Measurements from ENCODE around the gene FGFR2.

FGFR2 gene

DNA sequence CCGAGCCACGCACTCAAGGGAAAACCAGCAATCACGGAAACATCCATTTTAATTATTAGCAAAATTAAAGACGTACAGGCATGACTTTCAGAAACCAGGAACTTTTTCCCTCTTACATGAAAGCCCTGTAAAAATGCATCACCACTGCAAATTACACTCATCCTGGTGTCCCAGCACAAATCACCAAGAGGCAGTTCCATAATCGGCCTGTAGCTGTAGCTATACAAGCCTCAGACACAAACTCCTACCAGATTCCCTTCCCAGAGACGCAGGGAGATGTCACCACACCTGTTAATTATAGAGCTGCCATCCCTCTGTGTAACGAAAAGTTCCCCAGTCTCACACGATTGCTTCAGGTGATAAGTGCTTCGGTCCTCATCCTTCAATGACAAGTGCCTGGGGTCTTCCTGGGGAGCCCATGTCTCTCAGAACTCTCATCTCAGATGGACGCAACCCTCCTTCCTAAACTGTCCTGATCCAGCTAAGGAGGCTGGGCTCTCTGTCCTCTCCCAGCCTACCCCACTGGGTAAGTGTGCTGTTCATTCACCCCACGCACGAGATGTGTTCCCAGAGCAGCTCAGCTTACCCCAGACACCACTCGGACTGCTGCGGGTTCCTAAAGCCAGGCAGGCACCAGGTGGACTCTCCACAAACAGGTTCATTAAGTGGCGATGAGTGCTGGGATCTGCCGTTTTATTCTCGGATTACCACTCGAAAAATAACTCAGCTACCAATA, 5.9 kb downstream of the FGFR2 start:
- in situ Hi-C loops (cut with MboI; ENCODE audit: low sequenced_read_pairs): no loop called here

DNA sequence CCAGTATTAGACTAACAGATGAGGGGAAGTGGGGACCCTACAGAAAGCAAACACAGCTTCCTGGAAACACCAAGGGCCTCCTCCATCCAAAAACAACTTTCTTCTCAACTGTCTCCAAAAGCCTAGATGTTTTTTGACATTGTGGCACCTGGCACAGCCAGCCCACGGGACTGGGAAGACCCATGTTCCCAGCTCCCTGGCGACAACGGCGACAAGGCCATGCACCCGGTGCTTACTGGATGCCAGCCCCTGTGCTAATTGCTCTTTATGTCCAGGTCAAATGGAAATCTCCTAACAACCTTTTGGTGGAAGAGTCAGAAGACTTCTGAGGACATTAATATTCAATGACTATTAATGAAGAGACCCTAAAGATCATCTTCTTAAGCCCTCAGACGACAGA, 7.1 kb downstream of the FGFR2 start:
- in situ Hi-C loops (cut with MboI; ENCODE audit: low sequenced_read_pairs): no loop called here

DNA sequence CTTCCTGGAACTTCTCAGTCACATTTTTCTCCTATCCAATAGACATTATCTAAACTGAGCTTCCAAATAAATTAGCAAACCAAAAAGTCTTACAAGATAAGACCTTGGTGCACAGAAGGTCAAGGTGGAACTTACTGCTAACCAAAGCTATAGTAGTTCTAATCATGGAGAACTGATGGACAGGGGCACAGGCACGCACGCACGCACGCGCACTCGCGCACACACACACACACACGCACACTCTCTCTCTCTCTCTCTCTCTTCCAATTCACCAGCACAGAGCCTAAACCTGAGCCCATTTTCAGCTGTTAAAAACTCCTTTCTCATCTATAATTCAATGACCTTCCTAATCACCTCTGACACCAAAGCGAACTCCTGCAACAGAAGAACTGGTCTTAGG, 7.5 kb downstream of the FGFR2 start:
- in situ Hi-C loops (cut with MboI; ENCODE audit: low sequenced_read_pairs): no loop called here

DNA sequence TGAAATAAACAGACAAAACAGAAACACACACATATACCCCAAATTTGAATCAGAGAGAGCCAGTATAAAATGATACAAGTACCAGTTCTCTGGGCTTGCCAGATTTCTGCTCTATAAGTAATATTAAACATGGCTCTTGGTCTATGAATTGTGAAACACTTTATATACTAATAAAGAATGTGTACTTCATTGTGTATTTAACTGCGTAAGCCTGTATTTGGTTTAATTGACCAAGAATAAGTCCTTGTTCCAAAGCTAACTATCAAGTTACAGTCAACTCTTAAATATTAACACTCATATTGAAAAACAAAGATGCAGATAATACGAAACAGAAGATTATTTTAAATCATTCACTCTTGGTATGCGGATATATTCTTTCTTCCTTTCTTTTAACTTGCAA, 8.7 kb downstream of the FGFR2 start:
- in situ Hi-C loops (cut with MboI; ENCODE audit: low sequenced_read_pairs): no loop called here

DNA sequence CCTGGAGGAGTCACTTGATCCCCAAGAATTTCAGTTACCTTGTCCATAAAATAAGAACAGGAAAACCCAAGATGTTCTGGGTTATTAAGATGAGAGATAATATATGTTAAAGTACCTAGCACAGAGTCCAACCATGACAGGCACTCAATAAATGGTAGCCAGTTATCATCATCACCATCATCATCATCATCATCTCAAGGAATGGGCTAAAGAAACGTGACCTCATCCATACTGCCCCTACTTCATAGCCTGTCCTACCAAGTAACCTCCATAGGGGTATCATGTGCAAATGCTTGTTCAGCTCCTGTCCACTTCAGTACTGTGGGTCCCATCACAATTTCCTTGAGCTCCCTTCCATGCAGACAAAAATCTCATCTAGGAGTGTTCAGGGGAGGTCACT, 14.4 kb downstream of the FGFR2 start:
- in situ Hi-C loops (cut with MboI; ENCODE audit: low sequenced_read_pairs): no loop called here

DNA sequence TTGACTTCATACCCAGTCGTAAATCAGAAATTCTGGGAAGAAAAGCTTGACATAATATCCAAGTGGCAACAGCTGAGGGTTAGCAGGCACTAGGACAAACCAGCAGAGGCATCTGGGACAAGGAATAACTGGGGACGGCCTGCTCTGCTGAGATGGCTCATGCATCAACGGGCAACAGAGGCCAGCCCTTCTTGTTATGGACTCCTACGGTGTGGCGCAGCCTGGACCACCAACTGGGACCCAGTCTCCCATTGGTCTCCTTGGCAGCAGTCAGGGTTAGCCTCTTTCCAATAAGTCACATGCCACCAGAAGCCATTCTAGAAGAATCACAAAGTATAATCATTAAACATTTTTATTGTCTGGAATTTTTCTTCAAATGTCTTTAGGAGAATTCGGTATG, 15.0 kb downstream of the FGFR2 start:
- in situ Hi-C loops (cut with MboI; ENCODE audit: low sequenced_read_pairs): no loop called here

DNA sequence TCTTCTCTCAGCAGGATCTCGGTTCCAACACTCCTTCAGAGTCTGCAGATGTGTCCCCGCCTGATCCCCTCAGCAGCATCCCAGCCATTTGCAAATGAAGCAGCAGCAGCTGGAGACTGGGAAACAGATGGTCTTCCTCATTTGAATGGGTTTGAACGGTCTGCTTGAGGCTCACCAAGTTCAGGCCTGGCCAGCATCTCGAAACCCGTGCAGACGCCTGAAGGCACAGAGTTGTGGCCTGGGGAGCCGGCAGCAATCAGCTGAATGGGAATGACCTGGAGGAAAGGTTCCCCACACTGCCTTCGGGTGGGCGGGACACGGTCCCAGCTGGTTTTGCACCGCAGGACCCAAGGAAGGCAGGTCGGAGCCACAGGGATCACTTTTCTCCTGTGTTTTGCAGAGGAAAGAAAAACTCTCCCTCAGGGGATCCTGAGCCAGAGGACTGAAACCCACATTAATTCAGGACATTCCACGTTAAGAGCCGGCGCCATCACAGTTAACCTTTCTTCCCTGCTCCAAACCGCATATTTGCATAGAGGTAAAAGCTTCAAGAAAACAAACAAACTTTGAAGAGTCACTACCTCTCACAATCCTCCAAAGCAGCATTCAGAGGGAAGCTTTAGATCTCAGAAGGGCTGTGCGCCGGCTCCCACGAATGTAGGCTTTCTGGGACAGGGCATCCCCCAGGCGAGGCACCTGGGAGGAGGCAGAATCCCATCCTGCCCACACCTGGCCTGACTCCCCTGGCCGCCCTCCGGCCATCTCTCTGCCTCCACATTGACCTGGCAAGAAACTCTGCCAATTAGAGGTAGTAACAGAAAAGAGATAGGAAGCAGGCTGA, 17.7 kb downstream of the FGFR2 start:
- in situ Hi-C loops (cut with MboI; ENCODE audit: low sequenced_read_pairs): no loop called here

DNA sequence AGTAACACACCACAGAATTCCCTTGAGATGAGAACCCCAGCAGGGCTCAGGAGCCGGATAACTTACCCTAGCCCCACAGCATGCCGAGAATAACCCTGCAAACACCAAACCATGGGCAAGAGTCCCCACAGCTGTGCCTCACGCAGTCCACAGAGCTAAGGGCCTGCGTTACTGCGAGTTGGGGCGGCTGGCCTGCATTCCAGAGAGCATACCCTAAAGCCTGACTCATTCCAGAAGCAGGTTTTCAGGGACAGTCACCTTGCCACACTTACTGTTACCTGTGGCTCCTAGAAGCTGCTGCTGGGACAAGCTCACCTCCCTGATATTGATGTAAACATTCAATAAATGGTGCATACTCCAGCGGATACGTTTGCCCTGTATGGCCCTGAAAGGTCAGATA, 18.6 kb downstream of the FGFR2 start:
- in situ Hi-C loops (cut with MboI; ENCODE audit: low sequenced_read_pairs): no loop called here

DNA sequence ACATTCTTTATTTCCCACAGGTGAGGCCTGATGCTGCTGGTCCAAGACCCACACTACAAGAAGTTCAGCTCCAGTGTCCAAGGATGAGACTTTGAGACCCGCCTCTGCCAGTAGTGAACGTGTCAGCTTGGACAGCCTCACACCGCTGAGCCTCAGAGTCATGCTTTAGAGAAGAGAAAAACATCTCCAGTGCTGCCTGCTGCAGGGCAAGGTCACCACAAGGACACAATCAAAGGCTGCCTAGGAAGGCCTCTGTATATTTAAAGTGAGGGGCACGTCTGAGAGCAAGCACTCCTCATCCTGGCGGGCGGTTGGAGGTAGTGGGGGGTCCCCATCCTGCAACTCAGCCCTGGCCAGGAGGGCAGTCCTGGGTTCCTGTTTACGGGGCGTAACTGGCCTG, 19.3 kb downstream of the FGFR2 start:
- in situ Hi-C loops (cut with MboI; ENCODE audit: low sequenced_read_pairs): no loop called here

DNA sequence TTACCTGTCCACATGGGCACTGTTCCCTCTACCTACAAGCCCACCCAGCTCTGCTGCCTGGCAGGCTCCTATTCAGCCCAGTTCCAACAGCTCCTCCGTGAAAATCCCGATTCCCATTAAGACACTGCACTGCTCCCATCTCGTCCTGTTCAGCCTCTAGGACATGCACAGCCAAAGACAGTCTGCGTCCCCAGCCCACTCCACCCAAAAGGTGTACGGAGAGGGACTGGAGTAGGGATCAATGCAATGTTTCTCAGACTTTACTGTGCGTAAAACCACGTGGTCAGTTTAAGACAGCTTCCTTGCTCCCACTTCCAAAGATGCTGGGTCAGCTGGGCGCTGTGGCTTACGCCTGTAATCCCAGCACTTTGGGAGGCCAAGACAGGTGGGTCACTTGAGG, 19.9 kb downstream of the FGFR2 start:
- in situ Hi-C loops (cut with MboI; ENCODE audit: low sequenced_read_pairs): no loop called here

DNA sequence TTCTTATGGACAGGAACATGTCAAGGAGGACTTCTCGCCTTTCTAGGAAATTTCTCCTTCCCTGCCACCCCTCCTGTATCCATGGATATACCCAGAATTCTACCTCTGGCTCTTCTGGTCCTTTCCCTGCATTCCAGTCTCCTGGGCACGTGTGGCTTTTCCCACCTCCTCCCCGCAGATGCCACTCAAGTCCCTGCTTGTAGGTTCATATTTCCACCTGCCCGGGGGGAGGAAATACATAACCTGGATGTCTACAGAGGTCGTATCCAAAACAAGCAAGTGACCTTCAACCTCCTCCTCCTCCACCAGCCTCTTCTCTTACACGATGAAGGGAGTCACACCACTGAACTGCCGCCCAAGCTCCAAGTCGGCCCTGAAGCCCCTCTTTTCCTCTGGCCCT, 20.7 kb downstream of the FGFR2 start:
- in situ Hi-C loops (cut with MboI; ENCODE audit: low sequenced_read_pairs): no loop called here

DNA sequence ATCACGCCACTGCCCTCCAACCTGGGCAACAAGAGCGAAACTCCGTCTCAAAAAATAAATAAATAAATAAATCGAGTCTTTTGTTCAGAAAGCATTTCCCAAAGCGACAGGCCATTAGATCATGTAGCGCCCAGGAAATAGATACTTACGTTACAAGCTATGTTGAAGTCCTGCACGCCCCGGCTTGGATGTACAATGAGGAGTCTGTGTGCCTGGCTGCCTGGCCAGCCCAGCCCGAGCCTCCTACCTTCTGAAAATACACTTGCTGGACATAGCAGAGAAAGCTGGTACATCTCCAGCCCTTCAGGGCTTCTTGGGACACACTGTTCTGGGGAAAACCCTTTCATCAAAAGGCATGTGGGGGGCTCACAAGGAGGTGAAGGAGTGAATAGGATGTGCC, 22.1 kb downstream of the FGFR2 start:
- in situ Hi-C loops (cut with MboI; ENCODE audit: low sequenced_read_pairs): no loop called here

DNA sequence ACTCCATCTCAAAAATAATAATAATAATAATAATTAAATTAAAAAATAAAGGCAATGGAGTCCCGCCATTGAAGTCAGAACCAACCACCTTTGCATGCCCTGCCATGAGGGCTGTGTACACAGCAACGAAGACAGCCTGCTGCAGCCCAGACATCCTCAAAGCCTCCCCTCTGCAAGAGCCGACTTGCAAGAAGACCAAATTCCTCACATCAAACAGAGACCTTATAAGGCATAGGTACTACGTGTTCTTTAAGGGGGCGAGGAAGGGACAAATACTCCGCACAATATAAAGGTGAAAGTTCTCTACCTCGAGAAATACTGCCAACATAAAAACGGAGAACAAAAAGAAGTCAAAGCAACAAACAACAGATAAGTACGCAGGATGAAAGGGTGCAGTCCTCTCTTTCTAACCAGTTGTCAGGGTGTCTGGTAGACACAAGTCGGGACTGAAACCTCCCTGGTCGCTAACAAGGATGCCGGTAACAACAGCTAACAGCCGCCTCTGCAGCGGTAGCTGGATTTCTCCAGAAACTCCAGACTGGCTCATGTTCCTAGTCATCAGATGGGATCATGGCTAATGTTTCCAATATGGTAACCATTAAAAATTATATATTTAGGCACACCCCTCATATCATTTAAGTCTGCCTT, 23.6 kb downstream of the FGFR2 start:
- in situ Hi-C loops (cut with MboI; ENCODE audit: low sequenced_read_pairs): no loop called here

DNA sequence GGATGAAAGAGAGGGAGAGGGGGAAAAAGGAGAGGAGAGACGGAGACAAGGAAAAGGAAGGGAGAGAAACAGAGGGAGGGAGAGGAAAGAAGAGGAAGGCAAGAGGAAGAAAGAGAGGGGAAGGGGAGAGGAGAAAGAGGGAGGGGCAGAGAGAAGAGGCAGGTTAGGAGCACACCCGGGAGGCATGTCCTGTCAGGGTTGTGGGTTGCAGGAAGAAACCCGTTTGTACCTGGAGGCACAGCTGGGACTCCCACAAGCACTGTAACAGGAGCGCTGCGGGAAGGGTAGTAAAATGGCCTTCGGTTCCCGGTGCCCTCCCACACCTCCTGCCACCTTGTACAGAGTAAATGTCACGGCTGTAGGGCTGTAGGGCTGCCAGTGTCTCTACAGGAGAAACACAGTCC, 24.7 kb downstream of the FGFR2 start:
- in situ Hi-C loops (cut with MboI; ENCODE audit: low sequenced_read_pairs): no loop called here

DNA sequence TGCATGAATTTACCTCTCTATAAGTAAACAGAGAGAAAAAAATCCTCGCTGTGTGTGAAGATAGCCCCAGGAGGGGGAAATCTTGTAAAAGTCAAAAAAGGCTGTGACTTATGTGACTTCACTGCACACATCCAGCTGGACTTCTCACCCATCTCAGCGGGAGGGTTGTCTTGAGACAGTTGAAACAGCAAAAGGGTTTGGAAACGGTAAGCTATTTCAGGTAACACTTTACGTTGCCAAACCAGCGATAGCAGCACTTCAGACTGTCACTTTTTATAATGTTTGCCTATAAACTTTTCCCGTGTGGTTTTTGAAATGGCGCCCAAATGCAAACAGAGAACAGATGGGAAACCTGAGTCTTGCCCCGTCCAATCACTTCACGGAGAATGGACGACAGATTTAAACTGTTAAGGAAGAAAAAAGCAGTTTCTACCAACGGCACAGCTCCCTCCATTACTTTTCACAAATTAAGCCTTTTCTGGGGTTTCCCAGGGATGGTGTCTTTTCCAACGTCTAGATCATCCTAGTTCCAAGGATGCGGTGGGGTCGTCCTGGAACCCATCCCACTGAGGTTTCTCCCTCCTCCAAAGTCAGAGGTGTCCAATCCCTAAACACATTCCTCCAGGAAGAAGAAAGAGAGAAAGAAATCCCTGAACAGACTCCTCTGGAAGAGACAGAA, 25.2 kb downstream of the FGFR2 start:
- in situ Hi-C loops (cut with MboI; ENCODE audit: low sequenced_read_pairs): no loop called here

DNA sequence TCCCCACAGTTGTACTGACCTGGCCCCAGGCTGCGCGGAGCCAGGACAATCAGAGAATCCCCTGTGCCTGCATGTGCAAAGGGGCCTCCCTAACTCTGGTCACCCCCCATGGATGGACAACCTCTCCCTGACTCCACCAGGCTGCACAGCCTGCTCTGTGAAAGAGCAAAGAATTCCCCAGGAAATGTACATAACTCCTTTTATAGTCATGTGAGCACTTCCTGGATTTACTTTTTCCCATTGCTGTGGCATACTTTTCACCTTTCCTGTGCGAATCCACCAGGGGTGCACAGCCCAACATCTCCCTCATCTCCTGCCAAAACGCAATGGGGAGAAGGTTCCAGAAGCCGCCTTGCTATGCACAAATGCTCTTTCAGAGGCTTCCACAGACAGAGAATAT, 27.9 kb downstream of the FGFR2 start:
- in situ Hi-C loops (cut with MboI; ENCODE audit: low sequenced_read_pairs): no loop called here

DNA sequence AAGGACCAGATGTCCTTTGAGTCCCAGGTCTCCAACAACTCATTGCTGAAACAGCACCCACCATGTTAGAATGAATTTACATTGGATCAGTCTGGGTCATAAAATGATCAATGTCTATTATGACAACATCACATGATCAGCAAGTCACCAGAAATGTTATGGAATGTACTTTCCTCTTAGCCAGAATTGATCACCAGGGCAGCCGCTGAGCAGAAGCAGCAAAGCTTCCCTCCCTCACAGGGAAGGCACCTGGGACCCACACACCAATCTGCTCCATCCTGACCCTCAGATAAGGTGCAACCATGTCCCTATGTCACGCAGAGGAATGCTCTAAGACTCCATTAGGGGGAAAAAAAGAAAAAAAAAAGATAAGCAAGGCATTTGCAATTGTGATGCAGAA, 30.0 kb downstream of the FGFR2 start:
- in situ Hi-C loops (cut with MboI; ENCODE audit: low sequenced_read_pairs): no loop called here

DNA sequence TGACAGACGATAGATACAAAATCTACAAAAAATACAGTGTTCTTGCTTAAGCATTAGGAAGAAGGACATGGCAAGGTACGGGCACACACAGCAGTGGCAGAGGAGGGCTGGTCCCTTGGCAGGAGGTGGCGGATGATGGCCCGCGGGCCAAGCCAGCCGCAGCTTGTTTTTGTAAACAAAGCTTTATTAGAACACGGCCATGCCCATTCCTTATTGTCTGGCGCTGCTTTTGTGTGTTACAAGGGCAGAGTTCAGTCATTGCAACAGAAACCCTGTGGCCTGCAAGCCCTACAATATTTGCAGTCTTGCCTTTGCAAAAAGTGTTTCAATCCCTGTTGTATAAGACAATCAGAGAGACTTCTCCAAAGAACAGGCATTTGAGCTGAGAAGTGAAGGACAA, 30.7 kb downstream of the FGFR2 start:
- in situ Hi-C loops (cut with MboI; ENCODE audit: low sequenced_read_pairs): no loop called here

DNA sequence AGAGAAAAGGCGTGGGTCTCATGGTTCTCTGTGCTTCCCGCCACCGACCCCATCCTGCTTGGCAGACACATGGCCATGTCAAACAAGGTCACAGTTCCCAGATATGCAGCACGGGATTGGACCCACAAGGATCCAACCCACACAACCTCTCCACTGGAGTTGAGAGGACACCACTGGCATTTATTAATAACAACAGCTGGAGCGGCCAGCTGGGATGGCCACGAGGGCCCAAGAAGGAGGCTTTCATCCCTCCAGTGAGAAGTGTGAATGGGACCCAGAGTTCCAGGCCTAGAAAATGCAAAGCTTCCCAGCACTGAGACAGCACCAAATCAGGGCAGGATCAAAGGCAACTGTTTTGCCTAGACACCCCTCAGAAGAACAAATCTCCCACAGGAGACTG, 31.5 kb downstream of the FGFR2 start:
- in situ Hi-C loops (cut with MboI; ENCODE audit: low sequenced_read_pairs): no loop called here

DNA sequence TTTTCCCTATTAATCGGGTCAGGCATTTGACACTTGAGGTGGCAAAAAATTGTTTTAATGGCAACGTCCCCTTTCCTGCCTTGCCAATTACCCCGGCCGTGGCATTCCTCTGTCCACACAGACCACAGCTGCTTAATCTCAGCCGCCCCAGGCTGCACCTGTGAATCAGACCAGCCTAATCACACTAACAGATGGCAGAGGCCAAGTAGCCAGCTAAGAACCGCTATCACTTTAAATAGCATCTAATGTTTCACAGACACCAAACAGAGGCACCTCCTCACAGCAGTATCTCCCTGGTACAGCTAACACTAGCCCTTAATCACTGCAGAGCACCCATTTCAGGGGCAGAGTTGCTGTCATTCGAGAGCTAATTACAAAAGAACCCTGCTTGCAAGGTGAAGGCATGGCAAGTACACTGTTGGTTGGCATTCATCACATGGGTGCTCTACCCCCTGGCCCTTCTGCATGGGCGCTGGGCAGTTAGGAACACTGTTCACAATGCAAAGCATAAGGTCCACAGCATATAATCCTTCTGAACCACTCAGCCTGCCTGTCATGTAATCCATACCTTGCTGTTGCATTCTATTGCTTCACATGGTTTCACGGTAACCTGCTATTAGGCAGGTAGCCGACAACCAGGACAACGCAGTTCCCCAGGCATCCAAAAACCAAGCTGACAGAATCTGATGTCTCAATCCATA, 38.8 kb downstream of the FGFR2 start:
- in situ Hi-C loops (cut with MboI; ENCODE audit: low sequenced_read_pairs): no loop called here

DNA sequence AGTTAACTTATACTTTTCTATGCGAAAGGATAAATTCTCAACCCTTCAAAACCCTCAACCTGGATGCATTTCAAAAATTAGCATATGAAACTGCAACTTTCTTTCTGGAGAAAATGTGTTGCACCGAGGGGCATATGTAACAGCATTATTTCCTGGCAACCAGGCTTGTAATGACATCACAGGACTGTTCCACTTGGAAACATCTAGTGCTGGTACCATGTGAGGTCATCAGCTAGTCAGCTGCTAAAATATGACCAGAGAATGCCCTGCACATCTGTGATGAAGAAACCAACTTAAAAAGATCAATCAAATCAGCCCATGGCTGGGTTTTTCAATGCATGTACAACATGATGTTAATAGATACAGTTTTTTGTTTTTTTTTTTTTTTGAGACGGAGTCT, 40.0 kb downstream of the FGFR2 start:
- in situ Hi-C loops (cut with MboI; ENCODE audit: low sequenced_read_pairs): no loop called here

Data from HL-60/S4 treated with retinoic acid at 250 ng/mL for 4 days and 3 days (cell line).